Measurements from ENCODE around the gene RPS21. TPM values are rescaled to one million over a fixed set of nuclear protein-coding genes. Genes with fewer than 3 reads are reported as not detected.

RPS21 gene
- total and polyA plus RNA-seq, 2 of the 13 experiments (the other 11 are each of a cell fraction or from before 2014, with no cell fraction given): 2,647 to 11,063 TPM

DNA sequence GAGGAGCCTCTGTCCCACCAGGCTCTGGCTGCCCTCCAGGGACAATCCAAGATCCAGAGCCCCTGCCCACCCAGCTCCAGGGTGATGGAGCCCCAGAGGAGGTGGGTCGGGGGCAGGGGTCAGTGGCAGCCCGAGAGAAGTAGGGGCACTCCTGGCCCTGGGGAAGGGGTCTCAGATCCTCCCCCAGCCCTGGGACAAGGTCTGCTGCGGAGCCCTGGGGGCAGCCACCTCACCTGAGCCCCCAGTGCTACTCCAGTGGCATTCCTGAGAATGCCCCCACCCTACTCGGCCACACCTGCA, 17.1 kb upstream of the RPS21 start (continued):
- TF ChIP-seq ZNF232 (CRISPR knock-in tag; IDR thresholded peaks at IDR 0.05; ENCODE audit: borderline replicate concordance): no peak
- no peak for TF ChIP-seq ZNF335 (CRISPR knock-in tag; IDR thresholded peaks at IDR 0.05)
- TF ChIP-seq ZNF747 (CRISPR knock-in tag; IDR thresholded peaks at IDR 0.05; ENCODE audit: borderline replicate concordance): no peak
- TF ChIP-seq, protein P1, sequence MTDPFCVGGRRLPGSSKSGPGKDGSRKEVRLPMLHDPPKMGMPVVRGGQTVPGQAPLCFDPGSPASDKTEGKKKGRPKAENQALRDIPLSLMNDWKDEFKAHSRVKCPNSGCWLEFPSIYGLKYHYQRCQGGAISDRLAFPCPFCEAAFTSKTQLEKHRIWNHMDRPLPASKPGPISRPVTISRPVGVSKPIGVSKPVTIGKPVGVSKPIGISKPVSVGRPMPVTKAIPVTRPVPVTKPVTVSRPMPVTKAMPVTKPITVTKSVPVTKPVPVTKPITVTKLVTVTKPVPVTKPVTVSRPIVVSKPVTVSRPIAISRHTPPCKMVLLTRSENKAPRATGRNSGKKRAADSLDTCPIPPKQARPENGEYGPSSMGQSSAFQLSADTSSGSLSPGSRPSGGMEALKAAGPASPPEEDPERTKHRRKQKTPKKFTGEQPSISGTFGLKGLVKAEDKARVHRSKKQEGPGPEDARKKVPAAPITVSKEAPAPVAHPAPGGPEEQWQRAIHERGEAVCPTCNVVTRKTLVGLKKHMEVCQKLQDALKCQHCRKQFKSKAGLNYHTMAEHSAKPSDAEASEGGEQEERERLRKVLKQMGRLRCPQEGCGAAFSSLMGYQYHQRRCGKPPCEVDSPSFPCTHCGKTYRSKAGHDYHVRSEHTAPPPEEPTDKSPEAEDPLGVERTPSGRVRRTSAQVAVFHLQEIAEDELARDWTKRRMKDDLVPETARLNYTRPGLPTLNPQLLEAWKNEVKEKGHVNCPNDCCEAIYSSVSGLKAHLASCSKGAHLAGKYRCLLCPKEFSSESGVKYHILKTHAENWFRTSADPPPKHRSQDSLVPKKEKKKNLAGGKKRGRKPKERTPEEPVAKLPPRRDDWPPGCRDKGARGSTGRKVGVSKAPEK (CRISPR knock-in tag; IDR thresholded peaks at IDR 0.05; ENCODE audit: borderline replicate concordance): no peak
- TF ChIP-seq HMG20B (CRISPR knock-in tag; conservative IDR thresholded peaks at IDR 0.05): no peak
- TF ChIP-seq ZNF430 (CRISPR knock-in tag; IDR thresholded peaks at IDR 0.05): no peak
- no peak for TF ChIP-seq ZNF841 (CRISPR knock-in tag; IDR thresholded peaks at IDR 0.05; ENCODE audit: borderline replicate concordance)
- no peak for TF ChIP-seq NFE2 (CRISPR knock-in tag; IDR thresholded peaks at IDR 0.05)
- no peak for TF ChIP-seq ZNF12 (CRISPR knock-in tag; IDR thresholded peaks at IDR 0.05)
- no peak for TF ChIP-seq BRD4 (CRISPR knock-in tag; IDR thresholded peaks at IDR 0.05)
- TF ChIP-seq ZBTB21 (CRISPR knock-in tag; IDR thresholded peaks at IDR 0.05): no peak
- TF ChIP-seq, protein P2, sequence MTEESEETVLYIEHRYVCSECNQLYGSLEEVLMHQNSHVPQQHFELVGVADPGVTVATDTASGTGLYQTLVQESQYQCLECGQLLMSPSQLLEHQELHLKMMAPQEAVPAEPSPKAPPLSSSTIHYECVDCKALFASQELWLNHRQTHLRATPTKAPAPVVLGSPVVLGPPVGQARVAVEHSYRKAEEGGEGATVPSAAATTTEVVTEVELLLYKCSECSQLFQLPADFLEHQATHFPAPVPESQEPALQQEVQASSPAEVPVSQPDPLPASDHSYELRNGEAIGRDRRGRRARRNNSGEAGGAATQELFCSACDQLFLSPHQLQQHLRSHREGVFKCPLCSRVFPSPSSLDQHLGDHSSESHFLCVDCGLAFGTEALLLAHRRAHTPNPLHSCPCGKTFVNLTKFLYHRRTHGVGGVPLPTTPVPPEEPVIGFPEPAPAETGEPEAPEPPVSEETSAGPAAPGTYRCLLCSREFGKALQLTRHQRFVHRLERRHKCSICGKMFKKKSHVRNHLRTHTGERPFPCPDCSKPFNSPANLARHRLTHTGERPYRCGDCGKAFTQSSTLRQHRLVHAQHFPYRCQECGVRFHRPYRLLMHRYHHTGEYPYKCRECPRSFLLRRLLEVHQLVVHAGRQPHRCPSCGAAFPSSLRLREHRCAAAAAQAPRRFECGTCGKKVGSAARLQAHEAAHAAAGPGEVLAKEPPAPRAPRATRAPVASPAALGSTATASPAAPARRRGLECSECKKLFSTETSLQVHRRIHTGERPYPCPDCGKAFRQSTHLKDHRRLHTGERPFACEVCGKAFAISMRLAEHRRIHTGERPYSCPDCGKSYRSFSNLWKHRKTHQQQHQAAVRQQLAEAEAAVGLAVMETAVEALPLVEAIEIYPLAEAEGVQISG (CRISPR knock-in tag; IDR thresholded peaks at IDR 0.05): no peak
- TF ChIP-seq, protein P3, sequence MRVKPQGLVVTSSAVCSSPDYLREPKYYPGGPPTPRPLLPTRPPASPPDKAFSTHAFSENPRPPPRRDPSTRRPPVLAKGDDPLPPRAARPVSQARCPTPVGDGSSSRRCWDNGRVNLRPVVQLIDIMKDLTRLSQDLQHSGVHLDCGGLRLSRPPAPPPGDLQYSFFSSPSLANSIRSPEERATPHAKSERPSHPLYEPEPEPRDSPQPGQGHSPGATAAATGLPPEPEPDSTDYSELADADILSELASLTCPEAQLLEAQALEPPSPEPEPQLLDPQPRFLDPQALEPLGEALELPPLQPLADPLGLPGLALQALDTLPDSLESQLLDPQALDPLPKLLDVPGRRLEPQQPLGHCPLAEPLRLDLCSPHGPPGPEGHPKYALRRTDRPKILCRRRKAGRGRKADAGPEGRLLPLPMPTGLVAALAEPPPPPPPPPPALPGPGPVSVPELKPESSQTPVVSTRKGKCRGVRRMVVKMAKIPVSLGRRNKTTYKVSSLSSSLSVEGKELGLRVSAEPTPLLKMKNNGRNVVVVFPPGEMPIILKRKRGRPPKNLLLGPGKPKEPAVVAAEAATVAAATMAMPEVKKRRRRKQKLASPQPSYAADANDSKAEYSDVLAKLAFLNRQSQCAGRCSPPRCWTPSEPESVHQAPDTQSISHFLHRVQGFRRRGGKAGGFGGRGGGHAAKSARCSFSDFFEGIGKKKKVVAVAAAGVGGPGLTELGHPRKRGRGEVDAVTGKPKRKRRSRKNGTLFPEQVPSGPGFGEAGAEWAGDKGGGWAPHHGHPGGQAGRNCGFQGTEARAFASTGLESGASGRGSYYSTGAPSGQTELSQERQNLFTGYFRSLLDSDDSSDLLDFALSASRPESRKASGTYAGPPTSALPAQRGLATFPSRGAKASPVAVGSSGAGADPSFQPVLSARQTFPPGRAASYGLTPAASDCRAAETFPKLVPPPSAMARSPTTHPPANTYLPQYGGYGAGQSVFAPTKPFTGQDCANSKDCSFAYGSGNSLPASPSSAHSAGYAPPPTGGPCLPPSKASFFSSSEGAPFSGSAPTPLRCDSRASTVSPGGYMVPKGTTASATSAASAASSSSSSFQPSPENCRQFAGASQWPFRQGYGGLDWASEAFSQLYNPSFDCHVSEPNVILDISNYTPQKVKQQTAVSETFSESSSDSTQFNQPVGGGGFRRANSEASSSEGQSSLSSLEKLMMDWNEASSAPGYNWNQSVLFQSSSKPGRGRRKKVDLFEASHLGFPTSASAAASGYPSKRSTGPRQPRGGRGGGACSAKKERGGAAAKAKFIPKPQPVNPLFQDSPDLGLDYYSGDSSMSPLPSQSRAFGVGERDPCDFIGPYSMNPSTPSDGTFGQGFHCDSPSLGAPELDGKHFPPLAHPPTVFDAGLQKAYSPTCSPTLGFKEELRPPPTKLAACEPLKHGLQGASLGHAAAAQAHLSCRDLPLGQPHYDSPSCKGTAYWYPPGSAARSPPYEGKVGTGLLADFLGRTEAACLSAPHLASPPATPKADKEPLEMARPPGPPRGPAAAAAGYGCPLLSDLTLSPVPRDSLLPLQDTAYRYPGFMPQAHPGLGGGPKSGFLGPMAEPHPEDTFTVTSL (CRISPR knock-in tag; IDR thresholded peaks at IDR 0.05; ENCODE audit: borderline replicate concordance): no peak
- TF ChIP-seq, protein P4, sequence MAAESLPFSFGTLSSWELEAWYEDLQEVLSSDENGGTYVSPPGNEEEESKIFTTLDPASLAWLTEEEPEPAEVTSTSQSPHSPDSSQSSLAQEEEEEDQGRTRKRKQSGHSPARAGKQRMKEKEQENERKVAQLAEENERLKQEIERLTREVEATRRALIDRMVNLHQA (CRISPR knock-in tag; IDR thresholded peaks at IDR 0.05): no peak
- no peak for TF ChIP-seq NFIC (IDR thresholded peaks at IDR 0.05; ENCODE audit: low read length)
- no peak for TF ChIP-seq FOXM1 (CRISPR knock-in tag; IDR thresholded peaks at IDR 0.05)
- TF ChIP-seq SYNCRIP (IDR thresholded peaks at IDR 0.05; ENCODE audit: insufficient read depth, low read depth, low read length): no peak
- TF ChIP-seq SPEN (CRISPR knock-in tag; IDR thresholded peaks at IDR 0.05; ENCODE audit: low read depth): peak; percentile 51; the same call in 1 of the 2 replicates
- no peak for TF ChIP-seq TP53 (CRISPR knock-in tag; conservative IDR thresholded peaks at IDR 0.05)
- TF ChIP-seq CCDC6 (CRISPR knock-in tag; IDR thresholded peaks at IDR 0.05): no peak
- 0 out of 2 replicates have a peak, but pooled peaks have one; percentile 5 for TF ChIP-seq ZNF891 (CRISPR knock-in tag; IDR thresholded peaks at IDR 0.05)

All from HepG2 (cell line).